ENCODE results near the gene SIL1. TPM values are rescaled to one million over a fixed set of nuclear protein-coding genes. Genes with fewer than 3 reads are reported as not detected.

Gene SIL1
- total RNA-seq, 1 experiment from 2014 or later, result 46.5 TPM

GRCh38 chr5:138950421-138951031, 247.6 kb downstream of the SIL1 start:
- DNase-seq, result no peak
- H3K27ac ChIP-seq, result no peak overlapping the region
- H3K9me2 ChIP-seq (ENCODE audit: insufficient read depth), result no peaks in the 10 kb centered on the region
- intact Hi-C loops (cut with micrococcal nuclease; ENCODE audit: unreplicated experiment), result no loop called here
- H3F3A ChIP-seq (ENCODE audit: insufficient read depth, low read depth), result no peaks in the 10 kb centered on the region
- H3K27me3 ChIP-seq (ENCODE audit: insufficient read depth, low read depth), result no peaks in the 10 kb centered on the region
- H3K79me2 ChIP-seq (ENCODE audit: low read depth), result no peaks in the 10 kb centered on the region
- no peaks in the 10 kb centered on the region for H3K36me3 ChIP-seq (ENCODE audit: low read depth)
- H3K4me3 ChIP-seq, result no peak overlapping the region
- TF ChIP-seq CTCF (conservative IDR thresholded peaks at IDR 0.05) (no peak), EZH2 (IDR thresholded peaks at IDR 0.05; ENCODE audit: low read depth) (no peak)
- H3K4me2 ChIP-seq, result no peak overlapping the region
- no peaks in the 10 kb centered on the region for H3K9me3 ChIP-seq (ENCODE audit: insufficient read depth, low read depth)
- CTCF ChIA-PET, result no interaction called here
- POLR2A ChIA-PET (ENCODE audit: unreplicated experiment), result interaction anchor here (0.6 kb wide), 1 partner anchor 28 kb away, joined by 4 read pairs; no protein-coding TSS in a partner anchor
- no TSS peak for BruUV-seq (replicated peaks)
- no peak overlapping the region for H2AFZ ChIP-seq
- H3K4me1 ChIP-seq (replicated peaks; ENCODE audit: insufficient read depth), result no peaks in the 10 kb centered on the region
- H4K20me1 ChIP-seq (ENCODE audit: insufficient read depth), result no peaks in the 10 kb centered on the region

GRCh38 chr5:138949988-138950387, 248.2 kb downstream of the SIL1 start:
- no TSS peak for BruUV-seq (replicated peaks)

DNA sequence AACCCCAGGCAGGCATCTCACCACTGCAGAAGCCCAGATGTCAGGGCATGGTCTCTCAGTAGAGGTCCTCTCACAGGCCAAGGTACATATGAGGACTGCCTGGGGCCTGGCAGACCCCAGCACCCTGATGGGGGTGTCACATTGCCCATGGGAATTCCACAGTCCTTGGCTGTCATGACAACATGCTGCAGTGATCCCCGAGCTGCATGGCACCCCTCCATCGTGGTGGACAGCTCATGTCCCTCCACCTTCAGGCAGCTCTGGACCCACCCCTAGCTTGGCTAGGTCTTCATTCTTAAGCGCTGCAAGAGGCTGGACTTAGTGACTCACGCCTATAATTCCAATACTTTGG, 249.0 kb downstream of the SIL1 start:
- CTCF ChIA-PET, result interaction anchor here (0.5 kb wide), 1 partner anchor 160 kb away, joined by 3 read pairs; no protein-coding TSS in a partner anchor

More at GRCh38 chr5:138949988-138950387, 248.2 kb downstream of the SIL1 start:
- intact Hi-C loops (cut with micrococcal nuclease; ENCODE audit: unreplicated experiment), result no loop called here
- TF ChIP-seq EZH2 (IDR thresholded peaks at IDR 0.05; ENCODE audit: low read depth) (no peak), CTCF (conservative IDR thresholded peaks at IDR 0.05) (no peak)
- no peaks in the 10 kb centered on the region for H3K9me2 ChIP-seq (ENCODE audit: insufficient read depth)
- H3K4me2 ChIP-seq, result no peak overlapping the region
- no peaks in the 10 kb centered on the region for H3K27me3 ChIP-seq (ENCODE audit: insufficient read depth, low read depth)
- no peaks in the 10 kb centered on the region for H3K4me1 ChIP-seq (replicated peaks; ENCODE audit: insufficient read depth)
- no peak overlapping the region for H2AFZ ChIP-seq
- H3K27ac ChIP-seq, result no peak overlapping the region
- H3K79me2 ChIP-seq (ENCODE audit: low read depth), result no peaks in the 10 kb centered on the region
- H3K4me3 ChIP-seq, result no peak overlapping the region
- no peaks in the 10 kb centered on the region for H3K9me3 ChIP-seq (ENCODE audit: insufficient read depth, low read depth)
- H3F3A ChIP-seq (ENCODE audit: insufficient read depth, low read depth), result no peaks in the 10 kb centered on the region
- POLR2A ChIA-PET (ENCODE audit: unreplicated experiment), result no interaction called here
- no peaks in the 10 kb centered on the region for H4K20me1 ChIP-seq (ENCODE audit: insufficient read depth)
- H3K36me3 ChIP-seq (ENCODE audit: low read depth), result no peaks in the 10 kb centered on the region
- DNase-seq, result no peak
- CTCF ChIA-PET, result no interaction called here

More for the DNA sequence above, 249.0 kb downstream of the SIL1 start:
- Histone ChIP-seq H3K4me3 (no peak overlapping the region), H3K27me3 (ENCODE audit: insufficient read depth, low read depth) (no peaks in the 10 kb centered on the region), H3K36me3 (ENCODE audit: low read depth) (no peaks in the 10 kb centered on the region), H3K9me3 (ENCODE audit: insufficient read depth, low read depth) (no peaks in the 10 kb centered on the region), H3K4me2 (no peak overlapping the region), H3K79me2 (ENCODE audit: low read depth) (no peaks in the 10 kb centered on the region), H2AFZ (no peak overlapping the region), H3F3A (ENCODE audit: insufficient read depth, low read depth) (no peaks in the 10 kb centered on the region), H3K27ac (no peak overlapping the region), H4K20me1 (ENCODE audit: insufficient read depth) (no peaks in the 10 kb centered on the region), H3K4me1 (replicated peaks; ENCODE audit: insufficient read depth) (no peaks in the 10 kb centered on the region), H3K9me2 (ENCODE audit: insufficient read depth) (no peaks in the 10 kb centered on the region)
- POLR2A ChIA-PET (ENCODE audit: unreplicated experiment), result no interaction called here
- DNase-seq, result no peak
- TF ChIP-seq EZH2 (IDR thresholded peaks at IDR 0.05; ENCODE audit: low read depth) (no peak), CTCF (conservative IDR thresholded peaks at IDR 0.05) (no peak)
- intact Hi-C loops (cut with micrococcal nuclease; ENCODE audit: unreplicated experiment), result no loop called here
- no TSS peak for BruUV-seq (replicated peaks)
